ENCODE data around the gene ZBTB8OS.

ZBTB8OS gene

DNA sequence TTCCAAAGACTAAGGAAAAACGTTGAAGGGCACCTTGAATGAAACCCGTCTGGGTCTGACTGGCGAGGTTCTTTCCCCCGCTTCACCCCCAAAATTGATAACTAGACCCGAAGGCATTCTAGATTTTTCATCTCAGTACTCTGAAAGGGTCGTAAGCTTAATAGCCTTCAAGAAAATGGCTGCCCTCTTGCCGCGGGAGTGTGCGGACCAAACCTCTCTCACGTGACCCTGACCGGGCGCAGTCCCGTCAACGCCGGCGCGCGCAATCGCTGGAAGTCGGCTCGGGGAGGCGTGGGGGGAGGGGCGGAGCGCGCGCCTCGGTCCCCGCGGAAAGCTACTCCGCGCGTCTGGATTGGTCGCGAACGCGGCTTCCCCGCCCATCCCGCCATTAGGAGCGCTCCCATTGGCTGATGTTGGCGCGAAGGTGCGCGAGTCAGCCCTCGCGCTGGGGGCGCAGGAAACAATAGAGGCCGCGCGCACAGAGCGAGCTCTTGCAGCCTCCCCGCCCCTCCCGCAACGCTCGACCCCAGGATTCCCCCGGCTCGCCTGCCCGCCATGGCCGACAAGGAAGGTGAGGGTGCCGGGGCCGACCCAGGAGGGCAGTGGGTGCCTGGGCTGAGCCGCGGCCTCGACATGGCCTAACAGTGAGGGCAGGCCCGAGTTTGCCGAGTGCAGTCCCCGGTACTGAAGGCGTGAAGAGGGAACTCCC lies 556 bp upstream of the ZBTB8OS start, which contains the start of gene RBBP4 (continued):
- TF ChIP-seq FEZF1 (tag by site-specific recombination; IDR thresholded peaks at IDR 0.05) (peak; percentile 19; the same call in 1 of the 2 replicates), ZNF433 (tag by site-specific recombination; IDR thresholded peaks at IDR 0.05; ENCODE audit: low read depth) (no peak), ZNF571 (tag by site-specific recombination; IDR thresholded peaks at IDR 0.05) (no peak), ZNF223 (tag by site-specific recombination; IDR thresholded peaks at IDR 0.05) (no peak), YY1 (tag by site-specific recombination; IDR thresholded peaks at IDR 0.05) (peak; percentile 78), ZNF626 (tag by site-specific recombination; IDR thresholded peaks at IDR 0.05) (no peak), ZNF155 (tag by site-specific recombination; IDR thresholded peaks at IDR 0.05) (no peak), ZEB2 (tag by site-specific recombination; IDR thresholded peaks at IDR 0.05) (peak; percentile 95), SCRT1 (tag by site-specific recombination; IDR thresholded peaks at IDR 0.05; ENCODE audit: borderline replicate concordance) (no peak), ZBTB8A (tag by site-specific recombination; IDR thresholded peaks at IDR 0.05) (peak; percentile 61)

DNA sequence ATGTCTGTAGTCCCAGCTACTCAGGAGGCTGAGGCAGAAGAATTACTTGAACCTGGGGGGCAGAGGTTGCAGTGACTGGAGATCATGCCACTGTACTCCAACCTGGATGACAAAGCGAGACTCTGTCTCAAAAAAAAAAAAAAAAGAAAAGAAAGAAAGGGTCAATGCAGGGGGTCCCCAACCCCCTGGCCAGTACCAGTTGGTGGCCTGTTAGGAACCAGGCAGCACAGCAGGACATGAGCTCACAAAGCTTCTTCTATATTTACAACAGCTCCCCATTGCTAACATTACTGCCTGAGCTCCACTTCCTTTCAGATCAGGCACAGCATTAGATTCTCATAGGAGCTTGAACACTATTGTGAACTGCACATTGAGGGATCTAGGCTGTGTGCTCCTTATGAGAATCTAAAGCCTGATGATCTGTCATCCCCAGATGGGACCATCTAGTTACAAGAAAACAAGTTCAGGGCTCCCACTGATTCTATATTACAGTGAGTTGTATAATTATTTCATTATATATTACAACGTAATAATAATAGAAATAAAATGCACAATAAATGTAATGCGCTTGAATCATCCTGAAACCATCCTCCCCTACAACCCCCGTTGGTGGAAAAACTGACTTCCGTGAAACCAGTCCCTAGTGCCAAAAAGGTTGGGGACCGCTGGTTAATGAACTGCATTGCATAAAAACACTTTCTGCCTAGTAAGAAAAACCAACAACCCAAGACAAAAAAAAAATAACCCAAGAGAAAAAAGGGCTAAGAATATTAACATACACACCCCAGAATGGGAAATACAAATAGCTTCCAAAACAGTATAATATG lies 2.8 kb downstream of the ZBTB8OS start:
- TF ChIP-seq ZNF302 (tag by site-specific recombination; IDR thresholded peaks at IDR 0.05; ENCODE audit: low read depth) (no peak), ZNF391 (tag by site-specific recombination; IDR thresholded peaks at IDR 0.05; ENCODE audit: borderline replicate concordance, low read depth) (no peak), ZIC2 (tag by site-specific recombination; IDR thresholded peaks at IDR 0.05) (peak; percentile 92), GLIS1 (tag by site-specific recombination; IDR thresholded peaks at IDR 0.05) (peak; percentile 92), ZNF785 (tag by site-specific recombination; IDR thresholded peaks at IDR 0.05) (no peak), ZNF529 (tag by site-specific recombination; IDR thresholded peaks at IDR 0.05; ENCODE audit: insufficient replicate concordance) (no peak), ZNF292 (tag by site-specific recombination; IDR thresholded peaks at IDR 0.05; ENCODE audit: borderline replicate concordance, low read depth) (no peak), MZF1 (tag by site-specific recombination; IDR thresholded peaks at IDR 0.05; ENCODE audit: borderline replicate concordance) (peak; percentile 26; the same call in 1 of the 2 replicates), ZSCAN30 (tag by site-specific recombination; IDR thresholded peaks at IDR 0.05) (no peak)
- TF ChIP-seq, protein P1, sequence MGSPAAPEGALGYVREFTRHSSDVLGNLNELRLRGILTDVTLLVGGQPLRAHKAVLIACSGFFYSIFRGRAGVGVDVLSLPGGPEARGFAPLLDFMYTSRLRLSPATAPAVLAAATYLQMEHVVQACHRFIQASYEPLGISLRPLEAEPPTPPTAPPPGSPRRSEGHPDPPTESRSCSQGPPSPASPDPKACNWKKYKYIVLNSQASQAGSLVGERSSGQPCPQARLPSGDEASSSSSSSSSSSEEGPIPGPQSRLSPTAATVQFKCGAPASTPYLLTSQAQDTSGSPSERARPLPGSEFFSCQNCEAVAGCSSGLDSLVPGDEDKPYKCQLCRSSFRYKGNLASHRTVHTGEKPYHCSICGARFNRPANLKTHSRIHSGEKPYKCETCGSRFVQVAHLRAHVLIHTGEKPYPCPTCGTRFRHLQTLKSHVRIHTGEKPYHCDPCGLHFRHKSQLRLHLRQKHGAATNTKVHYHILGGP (tag by site-specific recombination; IDR thresholded peaks at IDR 0.05): no peak
- TF ChIP-seq, protein P2, sequence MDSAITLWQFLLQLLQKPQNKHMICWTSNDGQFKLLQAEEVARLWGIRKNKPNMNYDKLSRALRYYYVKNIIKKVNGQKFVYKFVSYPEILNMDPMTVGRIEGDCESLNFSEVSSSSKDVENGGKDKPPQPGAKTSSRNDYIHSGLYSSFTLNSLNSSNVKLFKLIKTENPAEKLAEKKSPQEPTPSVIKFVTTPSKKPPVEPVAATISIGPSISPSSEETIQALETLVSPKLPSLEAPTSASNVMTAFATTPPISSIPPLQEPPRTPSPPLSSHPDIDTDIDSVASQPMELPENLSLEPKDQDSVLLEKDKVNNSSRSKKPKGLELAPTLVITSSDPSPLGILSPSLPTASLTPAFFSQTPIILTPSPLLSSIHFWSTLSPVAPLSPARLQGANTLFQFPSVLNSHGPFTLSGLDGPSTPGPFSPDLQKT (IDR thresholded peaks at IDR 0.05; ENCODE audit: borderline replicate concordance, low read depth, low read length): no peak
- Histone ChIP-seq H3K4me3 (ENCODE audit: low read depth, low read length) (no peak overlapping the region), H3K36me3 (ENCODE audit: control insufficient read depth in 2 of 2, insufficient read depth in 1 of 2, low read length in 2 of 2) (peaks cover 5 to 17% of the 10 kb centered on the region in 2 experiments; a peak in 2 of 3 replicates), H3K9me3 (ENCODE audit: control insufficient read depth, insufficient read depth, low read depth, low read length) (no peaks in the 10 kb centered on the region), H3K4me1 (ENCODE audit: control insufficient read depth, insufficient read depth, low read length) (no peaks in the 10 kb centered on the region), H3K27ac (ENCODE audit: extremely low read depth, low read depth, low read length) (no peak overlapping the region)
- ChIA-PET CTCF (interaction anchor here (0.7 to 1.2 kb wide), 2 partner anchors 25 to 843 kb away, joined by 3 to 4 read pairs; no protein-coding TSS in a partner anchor), POLR2A (interaction anchor here (0.7 kb wide), 1 partner anchor 15 kb away, joined by 5 read pairs; no protein-coding TSS in a partner anchor)
